OCI-LY7 (cell line): Measurements from ENCODE around the gene CEACAM7.

Experiments used
- CTCF ChIP-seq: fragments of 200-600 bp; sonication (generic); conservative IDR thresholded peaks from 2 replicates; pipeline ENCODE4 v1.5.1; 2014; ENCODE audit warnings: mild to moderate bottlenecking, antibody characterized with exemption, low read length, moderate library complexity, mixed read lengths
- EZH2phosphoT487 ChIP-seq: fragments of 200-600 bp; sonication (generic); IDR thresholded peaks from 2 replicates; pipeline ENCODE4 v1.6.1; 2018; ENCODE audit warnings: low read depth, borderline replicate concordance, mild to moderate bottlenecking, mixed run types, antibody characterized with exemption, low read length, moderate library complexity, mixed read lengths

- TF ChIP-seq CTCF: no peak
- TF ChIP-seq EZH2phosphoT487: no peak
Observed at GRCh38 chr19:41694831-41695635, 7.0 kb upstream of the CEACAM7 start.
